ENCODE measurements around the gene CUL3. TPM values are rescaled to one million over a fixed set of nuclear protein-coding genes. Genes with fewer than 3 reads are reported as not detected.

The CUL3 gene
- total RNA-seq, 2 experiments from 2014 or later: 50.6 to 155 TPM

- Histone ChIP-seq H2AFZ (ENCODE audit: low read length) (no peak overlapping the region), H3K4me1 (ENCODE audit: insufficient read depth, low read length, poor library complexity, severe bottlenecking) (no peaks in the 10 kb centered on the region), H3K4me2 (ENCODE audit: low read length) (no peak overlapping the region), H3K9me2 (ENCODE audit: insufficient read depth, low read length) (no peaks in the 10 kb centered on the region), H3K4me3 (ENCODE audit: low read depth, low read length, poor library complexity, severe bottlenecking) (no peak overlapping the region), H3K79me2 (ENCODE audit: insufficient read depth, low read depth, low read length) (no peaks in the 10 kb centered on the region), H3K9me3 (ENCODE audit: low read length) (peaks cover 12% of the 10 kb centered on the region), H3K36me3 (ENCODE audit: insufficient read depth, low read length) (no peaks in the 10 kb centered on the region), H4K20me1 (ENCODE audit: insufficient read depth, low read length) (no peaks in the 10 kb centered on the region), H3K27ac (ENCODE audit: low read depth, low read length, poor library complexity, severe bottlenecking) (no peak overlapping the region)
- BruUV-seq (replicated peaks): no TSS peak
- TF ChIP-seq CTCF (conservative IDR thresholded peaks at IDR 0.05; ENCODE audit: low read length): no peak
- DNase-seq (ENCODE audit: low spot score): no peak
- intact Hi-C loops (cut with micrococcal nuclease; ENCODE audit: unreplicated experiment): no loop called here
- CTCF ChIA-PET (ENCODE audit: unreplicated experiment): no interaction called here
- POLR2A ChIA-PET: no interaction called here
Measured at GRCh38 chr2:224461391-224461790, 123.8 kb downstream of the CUL3 start.

GRCh38 chr2:224457408-224458096, 127.6 kb downstream of the CUL3 start:
- Histone ChIP-seq H3K27ac (ENCODE audit: low read depth, low read length, poor library complexity, severe bottlenecking) (no peak overlapping the region), H2AFZ (ENCODE audit: low read length) (no peak overlapping the region), H4K20me1 (ENCODE audit: insufficient read depth, low read length) (no peaks in the 10 kb centered on the region), H3K4me2 (ENCODE audit: low read length) (no peak overlapping the region), H3K79me2 (ENCODE audit: insufficient read depth, low read depth, low read length) (no peaks in the 10 kb centered on the region), H3K36me3 (ENCODE audit: insufficient read depth, low read length) (no peaks in the 10 kb centered on the region), H3K4me1 (ENCODE audit: insufficient read depth, low read length, poor library complexity, severe bottlenecking) (peaks cover 4% of the 10 kb centered on the region), H3K9me2 (ENCODE audit: insufficient read depth, low read length) (no peaks in the 10 kb centered on the region), H3K4me3 (ENCODE audit: low read depth, low read length, poor library complexity, severe bottlenecking) (no peak overlapping the region), H3K9me3 (ENCODE audit: low read length) (peaks cover 7% of the 10 kb centered on the region; the same call in 1 of the 2 replicates)
- TF ChIP-seq EZH2phosphoT487 (IDR thresholded peaks at IDR 0.05; ENCODE audit: borderline replicate concordance, low read depth, low read length) (no peak), CTCF (conservative IDR thresholded peaks at IDR 0.05; ENCODE audit: low read length) (no peak)
- ChIA-PET CTCF (ENCODE audit: unreplicated experiment) (no interaction called here), POLR2A (interaction anchor here (1.1 kb wide), 2 partner anchors 12 to 151 kb away, joined by 3 to 7 read pairs; no protein-coding TSS in a partner anchor)
- DNase-seq (ENCODE audit: low spot score): no peak
- intact Hi-C loops (cut with micrococcal nuclease; ENCODE audit: unreplicated experiment): no loop called here
- no TSS peak for BruUV-seq (replicated peaks)

DNA sequence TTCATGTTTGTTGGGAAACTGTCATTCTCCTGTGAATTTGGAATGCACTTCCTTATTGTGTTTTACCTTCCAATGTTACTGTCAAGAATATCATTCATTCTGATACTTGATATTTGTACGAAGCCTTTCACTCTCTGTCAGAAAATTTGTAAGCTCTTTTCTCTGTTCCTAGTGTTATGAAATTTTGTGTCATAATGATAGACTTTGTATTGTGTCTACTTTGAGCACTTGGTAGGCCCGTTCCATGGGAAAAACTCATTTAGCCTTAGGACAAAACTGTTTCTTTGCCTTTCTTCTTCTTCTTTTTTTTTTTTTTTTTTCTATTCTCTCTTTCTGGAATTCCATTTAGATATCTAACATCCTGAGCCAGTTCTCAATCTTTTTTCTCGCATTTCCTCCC, 131.3 kb downstream of the CUL3 start:
- no peak overlapping the region for H3K4me3 ChIP-seq (ENCODE audit: low read depth, low read length, poor library complexity, severe bottlenecking)
- BruUV-seq (replicated peaks): no TSS peak
- no peak overlapping the region for H3K4me2 ChIP-seq (ENCODE audit: low read length)
- no peak overlapping the region for H3K27ac ChIP-seq (ENCODE audit: low read depth, low read length, poor library complexity, severe bottlenecking)
- no peaks in the 10 kb centered on the region for H3K79me2 ChIP-seq (ENCODE audit: insufficient read depth, low read depth, low read length)
- ChIA-PET CTCF (ENCODE audit: unreplicated experiment) (no interaction called here), POLR2A (interaction anchor here (0.7 to 1.4 kb wide), 10 partner anchors 11 to 324 kb away, joined by 3 to 9 read pairs (median 3); no protein-coding TSS in a partner anchor)
- TF ChIP-seq CTCF (conservative IDR thresholded peaks at IDR 0.05; ENCODE audit: low read length) (no peak), EZH2phosphoT487 (IDR thresholded peaks at IDR 0.05; ENCODE audit: borderline replicate concordance, low read depth, low read length) (no peak)
- no peak for DNase-seq (ENCODE audit: low spot score)
- H3K9me2 ChIP-seq (ENCODE audit: insufficient read depth, low read length): no peaks in the 10 kb centered on the region
- H2AFZ ChIP-seq (ENCODE audit: low read length): no peak overlapping the region
- H3K9me3 ChIP-seq (ENCODE audit: low read length): no peaks in the 10 kb centered on the region; the same call in 1 of the 2 replicates
- H3K36me3 ChIP-seq (ENCODE audit: insufficient read depth, low read length): no peaks in the 10 kb centered on the region
- peaks cover 4% of the 10 kb centered on the region for H3K4me1 ChIP-seq (ENCODE audit: insufficient read depth, low read length, poor library complexity, severe bottlenecking)
- intact Hi-C loops (cut with micrococcal nuclease; ENCODE audit: unreplicated experiment): no loop called here
- no peaks in the 10 kb centered on the region for H4K20me1 ChIP-seq (ENCODE audit: insufficient read depth, low read length)
